ENCODE measurements around the gene SEH1L.

The SEH1L gene

DNA sequence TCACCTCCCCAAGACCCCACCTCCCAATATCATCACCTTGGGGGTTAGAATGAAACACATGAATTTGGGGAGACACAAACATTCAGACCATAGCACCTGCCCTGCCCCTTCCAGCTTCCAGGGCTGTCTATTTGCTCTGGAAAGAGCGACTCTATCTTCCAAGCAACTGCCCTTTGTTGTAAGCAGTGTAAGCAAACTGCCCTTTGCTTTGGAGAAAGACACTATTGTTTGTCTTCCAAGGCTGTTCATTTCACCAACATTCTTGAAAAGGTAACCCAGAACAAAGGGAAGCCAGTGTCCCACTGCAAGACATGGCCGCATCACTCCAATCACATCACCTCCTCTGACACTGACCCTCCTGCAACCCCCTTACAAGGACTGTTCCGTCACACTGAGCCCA, 16.9 kb upstream of the SEH1L start:
- Histone ChIP-seq H3K79me2 (ENCODE audit: low read length) (no peaks in the 10 kb centered on the region), H3K4me3 (ENCODE audit: low read length) (no peak overlapping the region), H4K20me1 (ENCODE audit: insufficient read depth, low read length) (no peaks in the 10 kb centered on the region), H3K9me3 (replicated peaks; ENCODE audit: insufficient read depth, low read length) (no peaks in the 10 kb centered on the region), H3K9me2 (replicated peaks; ENCODE audit: insufficient read depth, low read length) (no peaks in the 10 kb centered on the region), H3F3A (ENCODE audit: insufficient read depth, low read length) (no peaks in the 10 kb centered on the region), H3K36me3 (replicated peaks; ENCODE audit: insufficient read depth, low read length) (no peaks in the 10 kb centered on the region), H3K4me1 (ENCODE audit: low read length) (0 out of 2 replicates have a peak, but pooled peaks cover 5% of the 10 kb centered on the region), H2AFZ (ENCODE audit: low read length) (no peak overlapping the region), H3K9ac (ENCODE audit: low read length) (no peak overlapping the region), H3K4me2 (ENCODE audit: low read depth, low read length) (no peak overlapping the region), H3K27me3 (replicated peaks; ENCODE audit: insufficient read depth, low read length) (peaks cover 75% of the 10 kb centered on the region), H3K27ac (ENCODE audit: low read length) (no peak overlapping the region)
- no peak for DNase-seq
- no peak for TF ChIP-seq EZH2phosphoT487 (IDR thresholded peaks at IDR 0.05; ENCODE audit: low read length)
- TF ChIP-seq, protein P1, sequence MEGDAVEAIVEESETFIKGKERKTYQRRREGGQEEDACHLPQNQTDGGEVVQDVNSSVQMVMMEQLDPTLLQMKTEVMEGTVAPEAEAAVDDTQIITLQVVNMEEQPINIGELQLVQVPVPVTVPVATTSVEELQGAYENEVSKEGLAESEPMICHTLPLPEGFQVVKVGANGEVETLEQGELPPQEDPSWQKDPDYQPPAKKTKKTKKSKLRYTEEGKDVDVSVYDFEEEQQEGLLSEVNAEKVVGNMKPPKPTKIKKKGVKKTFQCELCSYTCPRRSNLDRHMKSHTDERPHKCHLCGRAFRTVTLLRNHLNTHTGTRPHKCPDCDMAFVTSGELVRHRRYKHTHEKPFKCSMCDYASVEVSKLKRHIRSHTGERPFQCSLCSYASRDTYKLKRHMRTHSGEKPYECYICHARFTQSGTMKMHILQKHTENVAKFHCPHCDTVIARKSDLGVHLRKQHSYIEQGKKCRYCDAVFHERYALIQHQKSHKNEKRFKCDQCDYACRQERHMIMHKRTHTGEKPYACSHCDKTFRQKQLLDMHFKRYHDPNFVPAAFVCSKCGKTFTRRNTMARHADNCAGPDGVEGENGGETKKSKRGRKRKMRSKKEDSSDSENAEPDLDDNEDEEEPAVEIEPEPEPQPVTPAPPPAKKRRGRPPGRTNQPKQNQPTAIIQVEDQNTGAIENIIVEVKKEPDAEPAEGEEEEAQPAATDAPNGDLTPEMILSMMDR (IDR thresholded peaks at IDR 0.05; ENCODE audit: low read length) = no peak
- no peak for TF ChIP-seq EZH2 (optimal IDR thresholded peaks at IDR 0.05; ENCODE audit: low read depth, low read length)

DNA sequence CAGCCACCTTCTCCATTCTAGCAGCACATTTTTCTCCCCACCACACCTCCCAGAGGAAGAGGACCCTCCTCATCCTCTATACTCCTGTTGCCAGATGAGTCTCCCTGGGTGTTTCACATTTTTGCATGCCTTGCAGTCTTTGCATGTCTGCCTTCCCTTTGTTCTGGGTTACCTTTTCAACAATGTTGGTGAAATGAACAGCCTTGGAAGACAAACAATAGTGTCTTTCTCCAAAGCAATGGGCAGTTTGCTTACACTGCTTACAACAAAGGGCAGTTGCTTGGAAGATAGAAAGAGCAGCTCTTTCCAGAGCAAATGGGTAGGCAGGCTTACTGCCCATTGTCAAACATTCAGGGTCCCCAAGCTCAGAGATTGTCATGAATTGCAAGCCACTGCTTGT, 14.5 kb upstream of the SEH1L start:
- Histone ChIP-seq H3K4me2 (ENCODE audit: low read depth, low read length) (no peak overlapping the region), H3K4me1 (ENCODE audit: low read length) (peaks cover 7% of the 10 kb centered on the region; the same call in 1 of the 2 replicates), H3K36me3 (replicated peaks; ENCODE audit: insufficient read depth, low read length) (no peaks in the 10 kb centered on the region), H4K20me1 (ENCODE audit: insufficient read depth, low read length) (no peaks in the 10 kb centered on the region), H3K4me3 (ENCODE audit: low read length) (no peak overlapping the region), H3K27me3 (replicated peaks; ENCODE audit: insufficient read depth, low read length) (peaks cover 52% of the 10 kb centered on the region), H3K27ac (ENCODE audit: low read length) (no peak overlapping the region), H3K9me2 (replicated peaks; ENCODE audit: insufficient read depth, low read length) (no peaks in the 10 kb centered on the region), H3K9me3 (replicated peaks; ENCODE audit: insufficient read depth, low read length) (no peaks in the 10 kb centered on the region), H2AFZ (ENCODE audit: low read length) (no peak overlapping the region), H3F3A (ENCODE audit: insufficient read depth, low read length) (no peaks in the 10 kb centered on the region), H3K9ac (ENCODE audit: low read length) (no peak overlapping the region), H3K79me2 (ENCODE audit: low read length) (no peaks in the 10 kb centered on the region)
- no peak for TF ChIP-seq EZH2 (optimal IDR thresholded peaks at IDR 0.05; ENCODE audit: low read depth, low read length)
- DNase-seq = no peak

DNA sequence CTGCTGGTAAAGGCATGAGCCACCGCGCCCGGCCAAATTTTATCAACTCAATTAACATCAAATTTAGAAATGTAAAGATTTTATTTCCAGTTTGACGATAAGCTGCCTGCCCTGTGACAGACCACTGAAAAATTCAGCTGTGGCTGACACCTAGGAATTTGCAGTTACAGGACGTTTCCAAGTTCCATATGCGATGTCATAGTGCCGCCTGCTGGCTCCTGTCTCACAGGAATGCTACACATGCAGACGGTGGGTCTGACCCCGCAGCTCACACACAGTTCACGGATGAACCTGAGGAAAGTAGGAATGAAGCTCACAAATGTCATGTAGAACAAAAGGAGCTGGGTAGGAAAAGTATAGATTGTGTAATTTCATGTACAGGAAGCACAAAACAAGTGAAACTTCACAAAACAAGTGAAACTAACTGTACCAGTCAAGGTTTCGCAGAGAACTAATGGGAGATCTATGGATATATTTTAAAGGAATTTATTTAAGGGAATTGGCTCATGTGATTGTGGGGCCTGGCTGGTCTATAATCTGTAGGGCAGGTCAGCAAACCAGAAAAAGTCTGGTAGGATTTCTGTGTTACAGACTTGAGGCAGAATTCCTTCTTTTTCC, 13.2 kb upstream of the SEH1L start:
- Histone ChIP-seq H3K27ac (ENCODE audit: low read length) (no peak overlapping the region), H3K9me2 (replicated peaks; ENCODE audit: insufficient read depth, low read length) (no peaks in the 10 kb centered on the region), H3K4me2 (ENCODE audit: low read depth, low read length) (peak overlapping the region; percentile 63; the same call in 1 of the 2 replicates), H3K9ac (ENCODE audit: low read length) (no peak overlapping the region), H2AFZ (ENCODE audit: low read length) (no peak overlapping the region), H3K27me3 (replicated peaks; ENCODE audit: insufficient read depth, low read length) (peaks cover 40% of the 10 kb centered on the region), H3K4me1 (ENCODE audit: low read length) (peaks cover 18% of the 10 kb centered on the region), H3K79me2 (ENCODE audit: low read length) (no peaks in the 10 kb centered on the region), H3K9me3 (replicated peaks; ENCODE audit: insufficient read depth, low read length) (no peaks in the 10 kb centered on the region), H4K20me1 (ENCODE audit: insufficient read depth, low read length) (no peaks in the 10 kb centered on the region), H3F3A (ENCODE audit: insufficient read depth, low read length) (peaks cover 3% of the 10 kb centered on the region), H3K36me3 (replicated peaks; ENCODE audit: insufficient read depth, low read length) (no peaks in the 10 kb centered on the region), H3K4me3 (ENCODE audit: low read length) (no peak overlapping the region)
- TF ChIP-seq EZH2 (optimal IDR thresholded peaks at IDR 0.05; ENCODE audit: low read depth, low read length) (no peak), EZH2phosphoT487 (IDR thresholded peaks at IDR 0.05; ENCODE audit: low read length) (no peak)
- TF ChIP-seq, protein P1 (IDR thresholded peaks at IDR 0.05; ENCODE audit: low read length) = peak; percentile 95
- DNase-seq = peak; percentile 75

DNA sequence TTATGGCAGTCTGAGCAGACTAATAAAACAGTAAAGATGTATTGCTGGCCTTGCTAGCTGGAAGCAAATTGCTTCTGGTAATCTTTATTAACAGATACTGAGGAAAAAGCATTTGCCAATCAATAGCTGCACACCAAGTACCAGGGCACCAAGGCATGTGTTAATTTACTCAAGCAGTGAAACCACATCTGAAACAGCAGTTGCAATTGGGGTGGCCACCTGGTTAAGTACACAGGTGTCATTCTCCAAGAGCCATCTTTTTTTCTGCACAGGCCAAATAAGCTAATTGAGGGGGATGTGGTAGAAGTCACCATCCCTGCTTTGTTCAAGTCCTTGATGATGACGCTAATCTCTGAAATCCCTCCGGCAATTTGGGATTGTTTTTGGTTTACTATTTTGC, 8.6 kb upstream of the SEH1L start:
- H3K4me2 ChIP-seq (ENCODE audit: low read depth, low read length) = peak overlapping the region; percentile 7; the same call in 1 of the 2 replicates
- peaks cover 4% of the 10 kb centered on the region for H3F3A ChIP-seq (ENCODE audit: insufficient read depth, low read length)
- H3K4me1 ChIP-seq (ENCODE audit: low read length) = peaks cover 21% of the 10 kb centered on the region
- H3K9me2 ChIP-seq (replicated peaks; ENCODE audit: insufficient read depth, low read length) = no peaks in the 10 kb centered on the region
- H2AFZ ChIP-seq (ENCODE audit: low read length) = no peak overlapping the region
- peak; percentile 85 for DNase-seq
- H3K27me3 ChIP-seq (replicated peaks; ENCODE audit: insufficient read depth, low read length) = 0 out of 2 replicates have a peak, but pooled peaks cover 3% of the 10 kb centered on the region
- no peaks in the 10 kb centered on the region for H4K20me1 ChIP-seq (ENCODE audit: insufficient read depth, low read length)
- no peaks in the 10 kb centered on the region for H3K36me3 ChIP-seq (replicated peaks; ENCODE audit: insufficient read depth, low read length)
- no peak overlapping the region for H3K9ac ChIP-seq (ENCODE audit: low read length)
- H3K9me3 ChIP-seq (replicated peaks; ENCODE audit: insufficient read depth, low read length) = no peaks in the 10 kb centered on the region
- no peak for TF ChIP-seq EZH2 (optimal IDR thresholded peaks at IDR 0.05; ENCODE audit: low read depth, low read length)
- TF ChIP-seq, protein P1 (IDR thresholded peaks at IDR 0.05; ENCODE audit: low read length) = no peak
- TF ChIP-seq EZH2phosphoT487 (IDR thresholded peaks at IDR 0.05; ENCODE audit: low read length) = no peak
- peak overlapping the region; percentile 8; the same call in 1 of the 2 replicates for H3K27ac ChIP-seq (ENCODE audit: low read length)
- no peak overlapping the region for H3K4me3 ChIP-seq (ENCODE audit: low read length)
- H3K79me2 ChIP-seq (ENCODE audit: low read length) = no peaks in the 10 kb centered on the region
